Stimulated activated CD4-positive, alpha-beta T cell treated with anti-CD3 and anti-CD28 coated beads, TNF-alpha, amount 100 ng/mL, for 1 hour (primary cell): ENCODE measurements around the gene NRIP2.

Source experiments
- DNase-seq, 3 donors: peaks; one replicate each; pipeline ENCODE4 v3.0.0-alpha.2; 2020; ENCODE audit warnings: low read depth in 3 of 3, low spot score in 1 of 3

The NRIP2 gene

DNA sequence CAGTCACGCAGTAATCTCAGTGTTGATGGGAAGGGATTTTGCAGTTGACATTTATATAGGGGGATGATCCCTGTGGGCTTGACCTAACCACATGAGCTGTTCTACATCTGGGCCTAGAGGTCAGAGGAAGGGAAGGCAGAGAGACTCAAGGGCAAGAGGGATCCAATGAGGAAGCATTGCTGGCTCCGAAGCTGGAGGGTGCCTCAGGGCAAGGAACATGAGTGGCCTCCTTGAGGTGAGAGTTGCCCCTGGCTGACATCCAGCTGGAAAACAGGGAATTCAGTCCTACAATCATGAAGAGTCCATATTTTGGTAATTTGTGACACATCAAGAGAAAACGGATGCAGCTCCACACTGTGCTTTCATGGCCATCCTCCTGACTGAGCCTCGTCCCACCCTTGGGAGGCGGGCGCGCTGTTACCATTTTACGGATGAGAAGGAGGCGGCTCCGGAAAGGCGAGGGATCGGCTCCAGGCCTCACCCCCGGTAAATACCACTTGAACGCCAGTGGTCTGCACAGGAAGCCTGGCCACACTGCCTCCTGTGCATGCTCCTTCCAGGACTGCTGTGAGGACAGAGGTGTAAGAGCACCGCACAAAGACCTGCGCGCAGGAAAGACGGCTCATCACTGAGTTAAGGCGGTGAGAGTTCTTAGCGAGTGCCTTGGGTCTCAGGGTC lies 58.6 kb downstream of the NRIP2 start:
- DNase-seq: no peak

DNA sequence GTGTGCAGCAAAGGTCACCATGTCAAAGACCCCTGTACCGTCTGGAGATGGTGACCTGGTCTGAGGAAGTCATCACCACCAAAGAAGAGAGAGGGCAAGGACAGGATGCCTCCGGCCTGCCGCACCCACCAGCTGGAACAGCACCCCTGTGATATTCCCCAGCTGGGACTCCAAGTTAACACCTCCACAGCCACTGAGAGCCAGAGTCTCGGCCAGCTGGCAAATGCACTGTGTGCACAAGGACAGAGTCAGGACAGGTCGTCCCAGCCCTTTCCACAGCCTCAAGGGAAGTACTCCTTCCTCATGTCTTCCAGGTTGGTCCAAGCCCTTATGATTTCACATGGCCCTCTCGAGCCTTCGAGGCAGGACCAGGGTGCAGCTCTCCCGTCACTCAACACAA lies 59.4 kb downstream of the NRIP2 start:
- DNase-seq: no peak
